ENCODE measurements around the gene EFCAB6. TPM values are rescaled to one million over a fixed set of nuclear protein-coding genes. Genes with fewer than 3 reads are reported as not detected.

EFCAB6 gene
- total RNA-seq, 1 experiment from 2014 or later, result 0.40 TPM

GRCh38 chr22:43838161-43838560 is 26.1 kb upstream of the EFCAB6 start:
- no peak overlapping the region for H3K27ac Mint-ChIP-seq (ENCODE audit: low read depth, unreplicated experiment)
- no peak overlapping the region for H3K4me3 Mint-ChIP-seq (ENCODE audit: unreplicated experiment)
- no peaks in the 10 kb centered on the region for H3K36me3 Mint-ChIP-seq (ENCODE audit: insufficient read depth, unreplicated experiment)
- no peaks in the 10 kb centered on the region for H3K9me3 Mint-ChIP-seq (ENCODE audit: unreplicated experiment)
- CTCF ChIA-PET, result interaction anchor here (0.8 kb wide), 1 partner anchor 38 kb away, joined by 5 read pairs; no protein-coding TSS in a partner anchor
- peaks cover 13% of the 10 kb centered on the region for H3K27me3 Mint-ChIP-seq (ENCODE audit: insufficient read depth, unreplicated experiment)
- no peak for DNase-seq (ENCODE audit: unreplicated experiment)
- intact Hi-C loops (cut with micrococcal nuclease), result no loop called here
- no peaks in the 10 kb centered on the region for H3K4me1 Mint-ChIP-seq (ENCODE audit: insufficient read depth, unreplicated experiment)
- POLR2A ChIA-PET, result no interaction called here
- no TSS peak for BruUV-seq (replicated peaks)
- TF ChIP-seq CTCF (IDR thresholded peaks at IDR 0.05; ENCODE audit: unreplicated experiment), result no peak

GRCh38 chr22:43837666-43838065 is 25.6 kb upstream of the EFCAB6 start:
- ChIA-PET CTCF (interaction anchor here (0.8 kb wide), 1 partner anchor 38 kb away, joined by 5 read pairs; no protein-coding TSS in a partner anchor), POLR2A (no interaction called here)
- intact Hi-C loops (cut with micrococcal nuclease), result no loop called here
- no peak for DNase-seq (ENCODE audit: unreplicated experiment)
- H3K4me3 Mint-ChIP-seq (ENCODE audit: unreplicated experiment), result no peak overlapping the region
- peaks cover 13% of the 10 kb centered on the region for H3K27me3 Mint-ChIP-seq (ENCODE audit: insufficient read depth, unreplicated experiment)
- H3K27ac Mint-ChIP-seq (ENCODE audit: low read depth, unreplicated experiment), result no peak overlapping the region
- no peaks in the 10 kb centered on the region for H3K36me3 Mint-ChIP-seq (ENCODE audit: insufficient read depth, unreplicated experiment)
- TF ChIP-seq CTCF (IDR thresholded peaks at IDR 0.05; ENCODE audit: unreplicated experiment), result no peak
- no peaks in the 10 kb centered on the region for H3K9me3 Mint-ChIP-seq (ENCODE audit: unreplicated experiment)
- no peaks in the 10 kb centered on the region for H3K4me1 Mint-ChIP-seq (ENCODE audit: insufficient read depth, unreplicated experiment)
- no TSS peak for BruUV-seq (replicated peaks)

- POLR2A ChIA-PET, result no interaction called here
- intact Hi-C loops (cut with micrococcal nuclease), result no loop called here
- CTCF ChIA-PET, result interaction anchor here (0.6 kb wide), 1 partner anchor 51 kb away, joined by 3 read pairs; no protein-coding TSS in a partner anchor
- no peak for TF ChIP-seq CTCF (IDR thresholded peaks at IDR 0.05; ENCODE audit: unreplicated experiment)
- H3K4me1 Mint-ChIP-seq (ENCODE audit: insufficient read depth, unreplicated experiment), result no peaks in the 10 kb centered on the region
- no peak for DNase-seq (ENCODE audit: unreplicated experiment)
- H3K36me3 Mint-ChIP-seq (ENCODE audit: insufficient read depth, unreplicated experiment), result no peaks in the 10 kb centered on the region
- no TSS peak for BruUV-seq (replicated peaks)
- H3K9me3 Mint-ChIP-seq (ENCODE audit: unreplicated experiment), result no peaks in the 10 kb centered on the region
- no peak overlapping the region for H3K4me3 Mint-ChIP-seq (ENCODE audit: unreplicated experiment)
- H3K27me3 Mint-ChIP-seq (ENCODE audit: insufficient read depth, unreplicated experiment), result peaks cover 13% of the 10 kb centered on the region
- no peak overlapping the region for H3K27ac Mint-ChIP-seq (ENCODE audit: low read depth, unreplicated experiment)
These were observed 23.6 kb upstream of the EFCAB6 start for GRCh38 chr22:43835736-43836135.

GRCh38 chr22:43835166-43835565 is 23.1 kb upstream of the EFCAB6 start:
- H3K36me3 Mint-ChIP-seq (ENCODE audit: insufficient read depth, unreplicated experiment), result no peaks in the 10 kb centered on the region
- ChIA-PET CTCF (interaction anchor here (0.6 kb wide), 1 partner anchor 52 kb away, joined by 3 read pairs; no protein-coding TSS in a partner anchor), POLR2A (no interaction called here)
- intact Hi-C loops (cut with micrococcal nuclease), result no loop called here
- no peaks in the 10 kb centered on the region for H3K9me3 Mint-ChIP-seq (ENCODE audit: unreplicated experiment)
- peaks cover 13% of the 10 kb centered on the region for H3K27me3 Mint-ChIP-seq (ENCODE audit: insufficient read depth, unreplicated experiment)
- no peak for DNase-seq (ENCODE audit: unreplicated experiment)
- no peak overlapping the region for H3K4me3 Mint-ChIP-seq (ENCODE audit: unreplicated experiment)
- BruUV-seq (replicated peaks), result no TSS peak
- no peak overlapping the region for H3K27ac Mint-ChIP-seq (ENCODE audit: low read depth, unreplicated experiment)
- TF ChIP-seq CTCF (IDR thresholded peaks at IDR 0.05; ENCODE audit: unreplicated experiment), result no peak
- no peaks in the 10 kb centered on the region for H3K4me1 Mint-ChIP-seq (ENCODE audit: insufficient read depth, unreplicated experiment)

Data from MCF 10A (cell line).